ENCODE data around the gene RFX3.

RFX3 gene

GRCh38 chr9:3513265-3513818, 12.5 kb downstream of the RFX3 start:
- DNase-seq, result no peak

- DNase-seq, result no peak
Measured at GRCh38 chr9:3511551-3511950, 14.2 kb downstream of the RFX3 start.

- no peak for DNase-seq
Measured at GRCh38 chr9:3510796-3511195, 15.0 kb downstream of the RFX3 start.

GRCh38 chr9:3509926-3510325, 15.9 kb downstream of the RFX3 start:
- DNase-seq, result no peak

GRCh38 chr9:3508521-3509291, 17.1 kb downstream of the RFX3 start:
- DNase-seq, result no peak

GRCh38 chr9:3508078-3508431, 17.7 kb downstream of the RFX3 start:
- DNase-seq, result no peak

GRCh38 chr9:3507395-3508077, 18.3 kb downstream of the RFX3 start:
- no peak for DNase-seq

- DNase-seq, result no peak
Measured at GRCh38 chr9:3506164-3506563, 19.6 kb downstream of the RFX3 start.

- DNase-seq, result no peak
Measured at GRCh38 chr9:3502560-3503398, 23.0 kb downstream of the RFX3 start.

GRCh38 chr9:3500044-3500443, 25.8 kb downstream of the RFX3 start:
- DNase-seq, result no peak

GRCh38 chr9:3498691-3499090, 27.1 kb downstream of the RFX3 start:
- no peak for DNase-seq

- DNase-seq, result no peak
Measured at GRCh38 chr9:3497857-3498256, 27.9 kb downstream of the RFX3 start.

GRCh38 chr9:3497401-3497800, 28.4 kb downstream of the RFX3 start:
- DNase-seq, result no peak

GRCh38 chr9:3495855-3496254, 29.9 kb downstream of the RFX3 start:
- DNase-seq, result no peak

- DNase-seq, result no peak
Measured at GRCh38 chr9:3492214-3492613, 33.6 kb downstream of the RFX3 start.

GRCh38 chr9:3491450-3491849, 34.4 kb downstream of the RFX3 start:
- no peak for DNase-seq

GRCh38 chr9:3490957-3491356, 34.8 kb downstream of the RFX3 start:
- DNase-seq, result no peak

- DNase-seq, result no peak
Measured at GRCh38 chr9:3482578-3482977, 43.2 kb downstream of the RFX3 start.

- DNase-seq, result no peak
Measured at GRCh38 chr9:3480353-3480655, 45.5 kb downstream of the RFX3 start.

GRCh38 chr9:3479514-3480352, 46.1 kb downstream of the RFX3 start:
- no peak for DNase-seq

GRCh38 chr9:3478549-3478953, 47.2 kb downstream of the RFX3 start:
- DNase-seq, result no peak

- no peak for DNase-seq
Measured at GRCh38 chr9:3477236-3477834, 48.5 kb downstream of the RFX3 start.
